Right atrium auricular region (tissue), 2 donors: ENCODE measurements around the gene MLLT1. TPM values are rescaled to one million over a fixed set of nuclear protein-coding genes. Genes with fewer than 3 reads are reported as not detected.

Experiments used
- DNase-seq: peaks from one replicate; pipeline ENCODE4 v3.0.0-alpha.2; 2019; ENCODE audit warnings: low spot score
- H3K27ac ChIP-seq, 2 donors: fragments of 200-600 bp; sonication (generic); 1 replicate in 1 of 2; 2 replicates in 1 of 2; pipeline ENCODE4 v1.5.1; 2016 to 2019
- H3K27me3 ChIP-seq, 2 donors: fragments of 200-600 bp; sonication (generic); one replicate each; pipeline versions ENCODE4 v1.5.1 to v1.6.0; 2017 to 2019
- H3K36me3 ChIP-seq: fragments of 200-600 bp; sonication (generic); one replicate; pipeline ENCODE4 v1.5.1; 2016
- H3K4me1 ChIP-seq, 2 donors: fragments of 200-600 bp; sonication (generic); one replicate each; pipeline versions ENCODE4 v1.5.1 to v1.6.0; 2017 to 2019
- H3K4me3 ChIP-seq, 2 donors: fragments of 200-600 bp; sonication (generic); 1 replicate in 1 of 2; 2 replicates in 1 of 2; pipeline ENCODE4 v1.5.1; 2017 to 2019; ENCODE audit warnings: mild to moderate bottlenecking in 1 of 2, moderate library complexity in 1 of 2
- H3K9me3 ChIP-seq, 2 donors: fragments of 200-600 bp; sonication (generic); one replicate each; pipeline ENCODE4 v1.5.1; 2019
- CTCF ChIP-seq, 2 donors: fragments of 200-600 bp; sonication (generic); IDR thresholded peaks; one replicate each; pipeline ENCODE4 v1.5.1; 2019; ENCODE audit warnings: antibody characterized with exemption in 2 of 2
- total RNA-seq, 2 donors: library from RNA; depleted of rRNA; stranded (reverse); fragments of >200 nt; gene quantifications; one replicate each; pipeline ENCODE4 v1.1.0, GENCODE V29; 2016

The MLLT1 gene
- total RNA-seq, 2 donors from 2014 or later = 21.2 to 36.9 TPM

GRCh38 chr19:6225232-6225865 is 54.4 kb downstream of the MLLT1 start:
- peaks cover 0 to 52% of the 10 kb centered on the region in 2 donors for H3K4me1 ChIP-seq
- peak overlapping the region in 1 of 2 donors; percentile 14 for H3K27ac ChIP-seq
- peaks cover 46% of the 10 kb centered on the region for H3K36me3 ChIP-seq
- TF ChIP-seq CTCF (IDR thresholded peaks at IDR 0.05) = no peak
- H3K27me3 ChIP-seq = no peaks in the 10 kb centered on the region
- DNase-seq = no peak
- H3K9me3 ChIP-seq = no peaks in the 10 kb centered on the region
- H3K4me3 ChIP-seq = no peak overlapping the region

- Histone ChIP-seq H3K4me3 (no peak overlapping the region), H3K27me3 (no peaks in the 10 kb centered on the region), H3K9me3 (no peaks in the 10 kb centered on the region), H3K4me1 (peaks cover 0 to 63% of the 10 kb centered on the region in 2 donors), H3K27ac (peak overlapping the region in 1 of 2 donors; percentile 54), H3K36me3 (peaks cover 38% of the 10 kb centered on the region)
- TF ChIP-seq CTCF (IDR thresholded peaks at IDR 0.05) = no peak
- DNase-seq = no peak
Observed at GRCh38 chr19:6224308-6224675, 55.5 kb downstream of the MLLT1 start.

- peaks cover 0 to 63% of the 10 kb centered on the region in 2 donors for H3K4me1 ChIP-seq
- peaks cover 38% of the 10 kb centered on the region for H3K36me3 ChIP-seq
- DNase-seq = no peak
- H3K9me3 ChIP-seq = no peaks in the 10 kb centered on the region
- H3K4me3 ChIP-seq = no peak overlapping the region
- H3K27ac ChIP-seq = peak overlapping the region; percentile 43 to 54
- peak in 1 of 2 donors; percentile 33 for TF ChIP-seq CTCF (IDR thresholded peaks at IDR 0.05)
- no peaks in the 10 kb centered on the region for H3K27me3 ChIP-seq
Observed at GRCh38 chr19:6223461-6224307, 56.1 kb downstream of the MLLT1 start.

GRCh38 chr19:6222884-6223283 is 56.9 kb downstream of the MLLT1 start:
- Histone ChIP-seq H3K27ac (peak overlapping the region; percentile 43 to 54), H3K4me1 (peaks cover 0 to 68% of the 10 kb centered on the region in 2 donors), H3K27me3 (no peaks in the 10 kb centered on the region), H3K9me3 (no peaks in the 10 kb centered on the region), H3K36me3 (peaks cover 38% of the 10 kb centered on the region), H3K4me3 (no peak overlapping the region)
- TF ChIP-seq CTCF (IDR thresholded peaks at IDR 0.05) = no peak
- no peak for DNase-seq

- DNase-seq = no peak
Observed at GRCh38 chr19:6221878-6222746, 57.7 kb downstream of the MLLT1 start.

More at GRCh38 chr19:6221878-6222746, 57.7 kb downstream of the MLLT1 start:
- Histone ChIP-seq H3K27me3 (no peaks in the 10 kb centered on the region), H3K4me1 (peaks cover 0 to 76% of the 10 kb centered on the region in 2 donors), H3K9me3 (no peaks in the 10 kb centered on the region), H3K27ac (peak overlapping the region in 1 of 2 donors; percentile 54), H3K4me3 (no peak overlapping the region), H3K36me3 (peaks cover 38% of the 10 kb centered on the region)
- no peak for TF ChIP-seq CTCF (IDR thresholded peaks at IDR 0.05)
